SJSA1 (cell line): Measurements from ENCODE around the gene PLAAT3. TPM values are rescaled to one million over a fixed set of nuclear protein-coding genes. Genes with fewer than 3 reads are reported as not detected.
"Not testable (repeated sequence)": the region's sequence is repeated elsewhere in the genome, so short reads cannot be mapped to it uniquely, and the experiment has no call there.

Source experiments
- DNase-seq, 2 experiments: peaks; one replicate each; pipeline ENCODE4 v3.0.0-alpha.2; 2015 to 2020; ENCODE audit warnings: low spot score in 2 of 2, low read depth in 1 of 2
- H3K27ac ChIP-seq: fragments of 250-450 bp; sonication (Bioruptor Pico); 2 replicates; pipeline ENCODE4 v1.5.1; 2020; ENCODE audit warnings: mild to moderate bottlenecking, moderate library complexity
- H3K27me3 ChIP-seq: fragments of 250-450 bp; sonication (Bioruptor Pico); replicated peaks from 2 replicates; pipeline ENCODE4 v1.5.1; 2020; ENCODE audit warnings: mild to moderate bottlenecking, moderate library complexity
- H3K36me3 ChIP-seq: fragments of 250-450 bp; sonication (Bioruptor Pico); 2 replicates; pipeline ENCODE4 v1.5.1; 2020; ENCODE audit warnings: mild to moderate bottlenecking
- H3K4me1 ChIP-seq: fragments of 250-450 bp; sonication (Bioruptor Pico); replicated peaks from 2 replicates; pipeline ENCODE4 v1.6.1; 2021; ENCODE audit warnings: mild to moderate bottlenecking
- H3K4me3 ChIP-seq: fragments of 250-450 bp; sonication (Bioruptor Pico); 2 replicates; pipeline ENCODE4 v1.5.1; 2020; ENCODE audit warnings: mild to moderate bottlenecking
- H3K9me3 ChIP-seq: fragments of 250-450 bp; sonication (Bioruptor Pico); replicated peaks from 2 replicates; pipeline ENCODE4 v1.5.1; 2020; ENCODE audit warnings: mild to moderate bottlenecking
- total RNA-seq: library from RNA; depleted of rRNA; stranded (reverse); fragments of >200 nt; shearing (Covaris generic); gene quantifications from 2 replicates; pipeline ENCODE4 v1.2.3, GENCODE V29; 2014

The PLAAT3 gene
- total RNA-seq, 1 experiment from 2014 or later: 55.8 TPM

DNA sequence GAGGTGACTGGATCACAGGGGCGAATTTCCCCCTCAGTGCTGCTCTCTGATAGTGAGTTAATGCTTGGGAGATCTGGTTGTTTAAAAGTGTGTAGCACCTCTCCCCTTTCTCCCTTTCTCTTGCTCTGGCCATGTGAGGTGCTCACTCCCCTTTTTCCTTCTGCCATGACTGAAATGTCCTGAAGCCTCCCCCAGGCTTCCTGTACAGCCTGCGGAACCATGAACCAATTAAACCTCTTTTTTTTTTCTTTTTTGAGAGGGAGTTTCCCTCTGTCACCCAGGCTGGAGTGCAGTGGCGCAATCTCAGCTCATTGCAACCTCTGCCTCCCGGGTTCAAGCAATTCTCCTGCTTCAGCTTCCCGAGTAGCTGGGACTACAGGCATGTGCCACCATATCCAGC is 3.5 kb upstream of the PLAAT3 start:
- H3K4me1 ChIP-seq: peaks cover 13% of the 10 kb centered on the region

DNA sequence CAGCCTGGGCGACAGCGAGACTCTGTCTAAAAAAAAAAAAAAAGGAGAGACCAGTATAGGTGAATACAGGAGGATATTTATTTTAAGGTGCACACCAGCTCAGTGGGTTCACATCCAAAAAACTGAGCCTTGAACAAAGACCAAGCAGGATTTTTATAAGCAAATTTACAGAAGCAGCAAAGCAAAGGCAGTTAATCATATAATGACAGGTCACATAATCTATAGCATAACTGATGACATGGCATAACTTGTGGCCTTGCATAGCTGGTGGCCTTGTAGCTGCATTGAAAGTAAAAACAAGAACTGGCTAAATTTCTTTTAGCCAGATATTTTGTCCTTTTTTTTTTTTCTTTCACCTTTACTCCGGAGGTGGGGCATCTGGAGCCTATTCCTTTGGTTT is 2.7 kb upstream of the PLAAT3 start:
- no peak overlapping the region for H3K4me3 ChIP-seq
- H3K9me3 ChIP-seq: no peaks in the 10 kb centered on the region
- H3K27me3 ChIP-seq: no peaks in the 10 kb centered on the region
- no peak overlapping the region for H3K27ac ChIP-seq
- no peak for DNase-seq
- peaks cover 20% of the 10 kb centered on the region for H3K4me1 ChIP-seq
- no peaks in the 10 kb centered on the region for H3K36me3 ChIP-seq

More for the DNA sequence above, 3.5 kb upstream of the PLAAT3 start:
- DNase-seq, H3K27me3 ChIP-seq, H3K36me3 ChIP-seq, H3K9me3 ChIP-seq, H3K27ac ChIP-seq, H3K4me3 ChIP-seq: not testable (repeated sequence)

DNA sequence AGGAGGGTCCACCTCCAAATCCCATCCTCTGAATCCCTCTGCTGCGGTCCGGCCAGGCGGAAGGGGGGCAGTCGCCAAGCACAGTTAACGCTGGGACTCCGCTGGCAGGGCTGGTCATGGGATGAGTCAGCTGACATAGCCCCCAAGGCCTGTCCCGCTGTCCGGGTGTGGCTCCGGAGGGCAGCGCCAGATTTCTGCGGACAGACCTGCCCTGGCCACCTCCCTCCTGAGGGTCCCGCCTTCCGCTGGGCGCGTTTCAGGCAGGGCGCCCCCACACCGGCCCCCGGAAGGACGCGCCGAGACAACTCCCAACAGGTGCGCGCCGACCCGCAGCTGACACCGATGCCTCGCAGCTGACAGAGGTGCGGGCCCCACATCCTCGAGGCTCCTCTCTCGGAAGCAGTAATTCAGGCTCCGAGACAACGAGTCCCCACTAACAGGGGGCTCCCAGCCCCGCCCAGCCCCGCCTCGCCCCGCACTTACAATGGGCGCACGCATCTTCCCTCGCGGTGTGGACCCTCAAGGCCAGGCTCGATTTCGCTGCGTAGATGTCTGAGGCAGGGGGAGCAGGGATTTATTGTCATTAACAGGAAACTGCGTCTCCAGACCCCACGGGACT is 607 bp downstream of the PLAAT3 start:
- Histone ChIP-seq H3K27ac (peak overlapping the region; percentile 12), H3K27me3 (no peaks in the 10 kb centered on the region), H3K36me3 (no peaks in the 10 kb centered on the region), H3K4me3 (peak overlapping the region; percentile 51), H3K9me3 (no peaks in the 10 kb centered on the region), H3K4me1 (peaks cover 53% of the 10 kb centered on the region)
- peak; percentile 56 to 66 for DNase-seq

DNA sequence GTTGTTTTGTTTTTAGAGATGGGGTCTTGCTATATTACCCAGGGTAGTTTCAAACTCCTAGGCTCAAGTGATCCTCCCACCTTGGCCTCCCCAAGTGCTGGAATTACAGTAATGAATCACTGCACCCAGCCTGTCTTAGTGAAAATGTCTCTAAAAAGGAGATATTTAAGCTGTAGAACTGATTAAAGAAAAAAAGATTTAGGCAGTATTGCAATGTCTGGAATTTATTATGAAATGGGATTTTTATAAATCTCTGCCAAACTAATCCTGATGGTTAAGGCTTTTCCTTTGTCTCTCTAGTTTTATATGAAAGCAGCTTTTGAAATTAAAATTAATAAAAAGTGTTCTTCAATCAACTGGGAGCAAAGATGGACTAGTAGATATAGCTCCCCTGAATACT is 2.1 kb downstream of the PLAAT3 start:
- Histone ChIP-seq H3K9me3 (no peaks in the 10 kb centered on the region), H3K36me3 (no peaks in the 10 kb centered on the region), H3K27ac (no peak overlapping the region), H3K4me1 (peaks cover 64% of the 10 kb centered on the region), H3K4me3 (no peak overlapping the region), H3K27me3 (no peaks in the 10 kb centered on the region)
- DNase-seq: no peak

DNA sequence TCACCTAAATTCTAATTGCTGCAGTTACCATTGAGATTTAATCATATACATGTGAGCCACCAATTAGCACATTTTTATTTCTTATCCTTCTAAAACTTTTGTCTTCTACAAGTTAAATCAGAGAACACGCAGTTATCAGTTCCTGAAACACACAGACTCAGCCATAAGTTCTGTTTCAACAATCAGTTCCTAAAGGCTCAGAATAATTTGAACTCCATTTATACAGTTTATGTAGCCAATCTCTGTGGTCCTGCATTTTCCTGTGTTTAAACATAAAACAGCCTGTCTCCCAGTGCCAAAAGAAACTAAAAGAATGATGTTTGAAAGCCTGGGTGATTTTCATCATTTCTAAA is 2.9 kb downstream of the PLAAT3 start:
- H3K9me3 ChIP-seq: no peaks in the 10 kb centered on the region
- peaks cover 64% of the 10 kb centered on the region for H3K4me1 ChIP-seq
- H3K27me3 ChIP-seq: no peaks in the 10 kb centered on the region
- no peak overlapping the region for H3K4me3 ChIP-seq
- no peaks in the 10 kb centered on the region for H3K36me3 ChIP-seq
- H3K27ac ChIP-seq: peak overlapping the region; percentile 90
- no peak for DNase-seq

DNA sequence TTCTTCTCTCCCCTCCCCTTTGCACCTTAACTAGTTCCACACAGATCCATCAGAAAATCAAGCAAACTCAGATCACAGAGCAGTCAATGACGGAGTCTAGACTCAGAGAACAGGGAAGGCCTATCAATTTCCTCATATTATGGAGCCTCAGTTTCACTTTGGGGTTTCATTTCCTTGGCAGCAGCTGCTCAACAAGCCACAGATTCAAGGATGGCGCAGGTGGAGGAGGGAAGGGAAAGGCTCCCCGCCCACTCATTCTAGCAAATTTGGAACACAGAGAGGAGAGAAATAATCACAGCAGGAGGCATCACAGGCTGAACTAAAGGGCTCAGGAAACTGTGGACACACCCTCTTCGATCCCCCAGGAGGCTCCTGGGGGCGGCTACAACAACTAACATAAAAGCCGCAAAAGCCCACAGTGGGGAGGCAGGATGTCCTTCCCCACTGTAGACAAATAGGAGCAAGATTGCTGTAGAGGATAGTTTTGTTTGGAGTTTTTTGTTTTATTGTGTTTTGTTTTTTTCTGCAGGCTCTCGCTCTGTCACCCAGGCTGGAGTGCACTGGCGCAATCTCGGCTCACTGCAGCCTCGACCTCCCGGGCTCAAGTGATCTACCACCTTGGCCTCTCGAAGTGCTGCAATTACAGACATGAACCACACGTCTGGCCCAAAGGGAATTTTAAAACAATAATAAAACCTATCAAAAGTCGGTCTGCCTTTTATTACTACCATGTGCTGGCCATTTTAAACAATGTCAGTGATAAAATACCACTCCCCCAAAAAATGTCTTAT is 3.4 kb downstream of the PLAAT3 start:
- H3K27me3 ChIP-seq: no peaks in the 10 kb centered on the region
- DNase-seq: peak; percentile 83 to 87
- no peaks in the 10 kb centered on the region for H3K36me3 ChIP-seq
- peaks cover 64% of the 10 kb centered on the region for H3K4me1 ChIP-seq
- peak overlapping the region; percentile 90 for H3K27ac ChIP-seq
- no peak overlapping the region for H3K4me3 ChIP-seq
- H3K9me3 ChIP-seq: no peaks in the 10 kb centered on the region

DNA sequence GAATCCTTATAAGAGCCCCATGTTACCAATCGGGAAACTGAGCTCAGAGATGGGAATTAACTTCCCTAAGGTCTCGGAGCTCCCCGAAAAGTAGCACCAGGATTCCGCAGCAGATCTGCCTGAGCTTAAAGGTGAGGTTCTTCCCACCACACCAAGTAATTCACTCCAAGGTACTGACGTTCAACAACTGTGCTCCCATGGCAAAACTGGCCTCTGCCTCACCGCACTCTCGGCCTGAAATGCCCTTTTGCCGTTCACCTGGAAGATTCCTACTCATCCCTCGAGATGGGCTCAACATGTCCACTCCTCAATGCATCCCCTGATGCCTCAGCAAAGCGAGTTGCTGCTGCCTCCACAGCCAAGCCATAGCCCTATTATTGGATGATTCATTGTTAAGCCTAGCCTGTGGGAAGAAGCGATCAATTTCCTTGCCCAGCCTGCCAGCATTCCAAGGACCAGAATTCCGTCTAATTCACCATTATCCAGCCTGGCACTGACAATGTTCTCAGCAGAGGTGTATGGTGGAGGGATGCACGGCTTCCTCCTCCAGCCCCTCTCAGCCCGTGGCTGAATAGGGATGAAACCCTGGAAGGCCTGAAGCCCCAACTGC is 4.2 kb downstream of the PLAAT3 start:
- peaks cover 64% of the 10 kb centered on the region for H3K4me1 ChIP-seq
- no peaks in the 10 kb centered on the region for H3K36me3 ChIP-seq
- H3K27me3 ChIP-seq: no peaks in the 10 kb centered on the region
- peak overlapping the region; percentile 90 for H3K27ac ChIP-seq
- no peaks in the 10 kb centered on the region for H3K9me3 ChIP-seq
- DNase-seq: peak; percentile 62 to 70
- H3K4me3 ChIP-seq: no peak overlapping the region

DNA sequence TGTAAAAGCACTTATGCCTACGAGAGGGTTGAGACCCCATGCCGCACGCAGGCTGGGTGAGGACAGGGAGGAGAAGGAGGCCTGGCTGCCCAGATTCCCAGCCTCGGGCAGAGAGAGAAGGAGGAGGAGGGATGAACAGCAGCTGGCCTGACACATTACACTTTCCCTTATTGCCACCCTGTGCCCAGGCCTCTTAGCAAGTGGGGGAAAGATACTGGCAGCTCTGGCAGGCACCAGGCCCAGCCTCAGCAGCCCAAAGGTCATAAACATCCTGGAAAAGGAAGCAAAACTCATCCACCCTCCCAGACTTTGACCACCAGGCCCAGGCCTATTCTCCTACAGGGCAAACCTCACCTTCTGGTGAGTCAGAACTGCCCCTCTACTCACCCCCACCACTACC is 4.7 kb downstream of the PLAAT3 start:
- peak in 1 of 2 experiments; percentile 53 for DNase-seq
- H3K27ac ChIP-seq: peak overlapping the region; percentile 90
- H3K4me1 ChIP-seq: peaks cover 64% of the 10 kb centered on the region
- H3K27me3 ChIP-seq: no peaks in the 10 kb centered on the region
- no peaks in the 10 kb centered on the region for H3K36me3 ChIP-seq
- H3K4me3 ChIP-seq: no peak overlapping the region
- no peaks in the 10 kb centered on the region for H3K9me3 ChIP-seq

DNA sequence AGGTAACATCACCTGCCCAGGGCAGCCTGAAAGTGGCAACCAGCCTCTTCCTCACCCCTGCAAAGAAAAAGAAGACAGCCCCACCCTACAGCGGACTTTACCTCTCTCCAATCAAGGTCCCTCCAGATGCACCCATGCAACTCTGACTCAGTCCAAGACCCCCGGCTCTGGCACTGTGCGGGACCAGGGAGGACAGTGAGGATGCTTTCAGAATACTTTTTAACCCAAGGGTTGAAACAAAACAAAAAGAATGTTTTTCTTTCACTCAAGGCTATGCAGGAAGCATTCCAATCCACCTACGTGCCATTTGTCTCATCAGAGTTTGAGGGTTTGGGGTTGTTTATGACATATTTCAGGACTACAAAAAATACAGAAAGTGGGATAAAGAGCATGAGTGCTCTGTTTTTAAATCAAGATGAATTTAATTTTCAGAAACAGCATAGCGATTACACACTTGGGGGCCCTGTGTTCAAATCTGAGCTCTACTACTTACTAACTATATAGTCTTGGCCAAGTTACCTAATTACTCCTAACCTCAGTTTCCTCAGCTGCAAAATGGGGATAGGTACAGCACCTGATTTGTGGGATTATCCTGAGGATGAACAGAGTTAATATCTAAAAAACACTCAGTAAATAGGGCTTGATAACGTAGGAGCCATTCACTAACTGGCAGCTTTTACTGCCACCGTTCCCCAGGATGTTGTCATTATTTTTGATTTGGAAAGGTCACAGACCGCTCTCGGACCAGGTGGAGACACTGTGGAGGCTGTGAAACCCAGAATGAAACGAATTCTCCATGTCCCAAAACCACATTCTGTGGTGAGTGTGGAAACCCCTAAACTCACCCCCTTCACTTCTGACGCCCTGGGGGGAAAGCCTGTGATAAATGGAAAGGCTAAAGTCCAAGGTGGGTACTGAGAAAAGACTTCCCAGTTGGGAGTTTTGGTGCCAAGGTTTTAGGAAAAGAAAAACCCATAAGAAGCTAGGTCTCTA is 5.6 kb downstream of the PLAAT3 start:
- Histone ChIP-seq H3K27me3 (no peaks in the 10 kb centered on the region), H3K4me3 (no peak overlapping the region), H3K4me1 (peaks cover 60% of the 10 kb centered on the region), H3K9me3 (no peaks in the 10 kb centered on the region), H3K27ac (peak overlapping the region; percentile 90), H3K36me3 (no peaks in the 10 kb centered on the region)
- peak; percentile 91 to 97 for DNase-seq

DNA sequence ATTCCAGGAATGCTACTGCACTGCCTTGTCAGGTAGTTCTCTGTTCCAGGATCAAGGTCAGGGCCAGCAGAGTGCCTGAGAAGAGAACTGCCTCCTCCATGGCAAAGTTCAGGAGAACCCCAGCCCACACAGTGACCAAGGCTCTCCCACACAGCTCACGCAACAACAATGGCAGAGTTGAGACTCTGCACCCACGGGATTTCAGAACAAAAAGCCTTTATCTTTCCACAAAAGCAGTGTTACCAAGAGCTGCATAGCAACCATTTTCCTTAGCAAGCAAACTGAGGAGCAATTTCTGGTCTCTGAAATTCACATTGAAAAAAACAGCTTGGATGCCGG is 11.1 kb downstream of the PLAAT3 start:
- peak overlapping the region; percentile 41 for H3K27ac ChIP-seq
- no peaks in the 10 kb centered on the region for H3K27me3 ChIP-seq
- H3K36me3 ChIP-seq: 0 out of 2 replicates have a peak, but pooled peaks cover 6% of the 10 kb centered on the region
- peak in 1 of 2 experiments; percentile 49 for DNase-seq
- H3K4me1 ChIP-seq: peaks cover 56% of the 10 kb centered on the region
- no peak overlapping the region for H3K4me3 ChIP-seq
- no peaks in the 10 kb centered on the region for H3K9me3 ChIP-seq

DNA sequence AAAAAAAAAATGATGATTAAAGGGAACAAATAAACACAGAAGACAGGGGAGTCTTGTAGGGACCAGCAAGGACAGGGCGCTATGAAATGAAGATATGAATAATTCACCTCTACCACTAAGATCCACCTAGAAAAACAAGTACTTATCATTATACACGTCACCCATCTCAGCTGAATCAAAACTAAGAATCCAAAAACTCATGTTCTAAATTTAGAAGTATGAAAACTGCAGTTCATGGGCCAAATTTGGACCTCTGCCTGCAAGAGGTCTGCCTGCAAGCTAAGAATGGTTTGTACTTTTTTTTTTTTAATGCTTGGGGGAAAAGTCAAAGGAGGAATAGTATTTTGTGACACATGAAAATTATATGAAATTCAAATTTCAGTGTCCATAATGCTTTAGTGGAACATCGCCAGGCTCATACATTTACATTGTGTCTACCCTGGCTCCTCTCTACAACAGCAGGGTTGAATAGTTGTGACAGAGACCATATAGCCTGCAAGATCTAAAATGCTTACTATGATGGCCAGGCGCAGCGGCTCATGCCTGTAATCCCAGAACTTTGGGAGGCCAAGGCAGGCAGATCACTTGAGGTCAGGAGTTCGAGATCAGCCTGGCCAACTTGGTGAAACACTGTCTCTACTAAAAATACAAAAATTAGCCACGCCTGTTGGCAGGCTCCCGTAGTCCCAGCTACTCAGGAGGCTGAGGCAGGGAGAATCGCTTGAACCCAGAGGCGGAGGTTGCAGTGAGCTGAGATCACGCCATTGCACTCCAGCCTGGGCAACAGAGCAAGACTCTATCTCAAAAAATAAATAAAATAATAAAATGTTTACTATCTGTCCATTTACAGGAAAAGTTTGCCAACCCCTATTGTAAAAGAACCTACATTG is 11.7 kb downstream of the PLAAT3 start:
- H3K27me3 ChIP-seq, H3K9me3 ChIP-seq, H3K4me3 ChIP-seq: not testable (repeated sequence)
- Histone ChIP-seq H3K27ac (peak overlapping the region; percentile 41), H3K4me1 (peaks cover 54% of the 10 kb centered on the region), H3K36me3 (peaks cover 11% of the 10 kb centered on the region; the same call in 1 of the 2 replicates)
- peak; percentile 10 to 46 for DNase-seq

DNA sequence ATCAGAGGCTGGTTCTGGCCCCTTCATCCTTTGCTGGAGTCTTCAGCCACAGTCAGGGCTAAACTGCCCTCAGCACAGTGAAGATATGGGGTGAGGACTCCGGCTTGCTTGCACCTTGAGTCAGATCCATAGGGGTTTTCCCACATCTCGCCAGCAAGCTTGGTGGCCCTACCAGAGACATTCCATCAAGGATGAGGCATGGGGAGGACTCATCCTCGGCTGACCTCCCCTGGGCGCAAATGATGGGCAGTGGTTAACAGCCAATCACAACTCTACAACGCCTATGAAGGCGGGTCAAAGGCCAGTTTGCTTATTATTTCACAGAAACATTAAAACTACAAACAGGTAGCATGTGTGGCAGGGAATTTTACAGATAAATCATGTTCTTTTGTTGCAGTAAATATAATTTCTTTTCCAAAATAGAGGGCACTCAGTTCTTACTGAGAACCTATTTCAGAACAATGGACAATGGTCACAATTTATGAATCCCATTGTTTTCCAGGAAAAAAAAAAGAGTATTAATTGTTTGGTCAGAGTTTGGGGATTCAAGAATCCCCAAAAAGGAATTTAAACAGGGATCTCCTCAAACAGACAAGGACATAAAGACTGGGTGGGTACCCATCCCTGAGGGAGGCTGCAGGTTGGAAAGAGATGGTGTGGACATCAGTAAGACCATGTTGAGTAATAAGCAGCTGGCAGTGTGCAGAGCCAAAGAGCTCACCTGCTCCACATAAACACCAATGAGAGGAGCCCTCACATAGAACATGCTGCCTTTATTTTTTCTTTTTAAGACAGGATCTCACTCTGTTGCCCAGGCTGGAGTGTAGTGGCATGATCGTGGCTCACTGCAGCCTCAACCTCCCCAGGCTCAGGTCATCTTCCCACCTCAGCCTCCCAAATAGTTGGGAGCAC is 14.8 kb downstream of the PLAAT3 start:
- H3K4me3 ChIP-seq: no peak overlapping the region
- H3K27me3 ChIP-seq: no peaks in the 10 kb centered on the region
- H3K4me1 ChIP-seq: peaks cover 60% of the 10 kb centered on the region
- peaks cover 23% of the 10 kb centered on the region for H3K36me3 ChIP-seq
- H3K9me3 ChIP-seq: no peaks in the 10 kb centered on the region
- peak overlapping the region; percentile 69 for H3K27ac ChIP-seq
- peak; percentile 99 for DNase-seq
